Measurements from ENCODE around the gene ARHGAP8.

GRCh38 chr22:44748524-44748923 lies 3.9 kb upstream of the ARHGAP8 start:
- no peak for TF ChIP-seq CTCF (IDR thresholded peaks at IDR 0.05; ENCODE audit: poor library complexity)
- TF ChIP-seq EZH2 (IDR thresholded peaks at IDR 0.05; ENCODE audit: borderline replicate concordance) = no peak
- no peak for TF ChIP-seq EZH2phosphoT487 (IDR thresholded peaks at IDR 0.05; ENCODE audit: low read depth, severe bottlenecking, unreplicated experiment)

Data from hepatocyte (in vitro differentiated cells).